GM21447 (cell line): ENCODE data around the gene TDP2.
"Not testable (repeated sequence)": the region's sequence is repeated elsewhere in the genome, so short reads cannot be mapped to it uniquely, and the experiment has no call there.

Source experiments
- ATAC-seq: cut with Tn5 transposase; IDR thresholded peaks from one replicate; pipeline ENCODE4 v1.9.1; 2021; ENCODE audit not compliant: unreplicated experiment

TDP2 gene

DNA sequence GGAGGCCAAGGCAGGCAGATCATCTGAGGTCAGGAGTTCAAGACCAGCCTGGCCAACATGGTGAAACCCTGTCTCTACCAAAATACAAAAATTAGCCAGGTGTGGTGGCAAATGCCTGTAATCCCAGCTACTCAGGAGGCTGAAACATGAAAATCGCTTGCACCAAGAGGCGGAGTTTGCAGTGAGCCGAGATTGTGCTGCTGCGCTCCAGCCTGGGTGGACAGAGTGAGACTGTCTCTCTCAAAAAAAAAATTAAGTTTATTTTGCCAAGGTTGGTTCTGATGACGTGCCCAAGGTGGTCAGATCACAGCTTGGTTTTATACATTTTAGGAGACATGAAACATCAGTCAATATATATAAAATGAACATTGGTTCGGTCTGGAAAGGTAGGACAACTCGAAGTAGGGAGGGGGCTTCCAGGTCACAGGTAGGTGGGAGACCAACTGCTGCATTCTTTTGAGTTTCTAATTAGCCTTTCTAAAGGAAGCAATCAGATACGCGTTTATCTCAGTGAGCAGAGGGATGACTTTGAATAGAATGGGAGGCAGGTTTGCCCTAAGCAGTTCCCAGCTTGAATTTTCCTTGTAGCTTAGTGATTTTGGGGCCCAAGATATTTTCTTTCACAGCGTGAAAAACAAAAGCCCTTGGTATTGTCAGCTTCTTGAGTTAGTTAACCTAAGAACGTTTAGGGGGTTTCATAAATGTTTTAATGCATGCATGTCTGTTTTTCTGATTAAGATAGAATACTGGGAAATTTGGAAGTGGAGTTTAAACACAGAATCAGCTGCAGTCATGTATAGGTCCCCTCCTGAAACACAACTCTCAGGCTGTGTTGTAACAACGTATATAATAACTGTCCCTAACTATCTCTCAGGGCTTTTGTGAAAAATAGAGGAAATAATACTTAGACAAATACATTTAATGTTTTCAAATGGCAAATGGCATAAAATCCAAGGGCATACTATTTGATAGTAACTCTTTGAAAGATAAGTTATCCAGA is 16.9 kb upstream of the TDP2 start:
- ATAC-seq, result no peak

DNA sequence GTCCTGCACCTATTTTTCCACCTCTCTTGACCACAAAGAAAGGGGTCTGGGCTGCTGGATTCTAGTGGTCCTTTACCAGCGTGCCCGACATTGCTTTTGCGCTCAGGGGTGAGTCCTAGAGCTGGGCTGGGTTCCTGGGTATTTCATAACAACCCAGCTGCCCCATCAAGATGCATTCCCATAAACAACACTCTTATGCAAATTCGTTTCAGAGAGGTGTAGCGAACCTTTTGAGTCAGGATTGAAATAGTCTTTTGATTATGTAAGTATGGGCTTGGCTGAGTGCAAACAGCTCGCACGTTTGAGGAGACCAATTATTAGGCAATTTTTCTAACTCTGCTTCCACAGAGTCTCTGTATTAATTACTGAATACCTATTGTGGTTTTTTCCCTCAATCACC is 13.9 kb upstream of the TDP2 start:
- ATAC-seq, result no peak

DNA sequence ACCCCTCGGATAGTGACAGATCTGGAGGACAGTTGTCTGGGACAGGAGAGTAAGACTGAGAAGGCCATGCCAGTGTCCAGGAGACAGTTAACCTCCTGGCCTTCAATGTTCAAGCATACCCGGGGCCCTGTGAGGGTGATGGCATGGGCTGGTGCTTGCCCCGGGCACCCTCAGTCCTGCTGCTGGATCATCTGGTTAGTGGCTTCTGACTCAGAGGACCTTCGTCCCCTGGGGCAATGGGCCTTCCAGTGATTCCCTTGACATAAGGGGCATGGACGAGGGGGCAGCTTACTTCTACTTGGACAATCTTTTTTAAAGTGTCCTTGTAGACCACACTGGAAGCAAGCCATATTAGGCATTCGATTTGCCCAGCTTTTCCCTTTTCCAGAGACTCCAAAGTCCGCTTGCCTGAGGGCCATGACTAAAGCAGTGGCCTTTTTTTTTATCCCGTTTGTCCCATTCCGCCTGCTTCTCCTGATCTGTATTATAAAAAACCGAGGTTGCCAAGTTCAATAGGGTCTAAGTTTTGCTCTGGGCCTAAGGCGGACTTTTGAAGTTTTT is 12.2 kb upstream of the TDP2 start:
- ATAC-seq, result not testable (repeated sequence)

DNA sequence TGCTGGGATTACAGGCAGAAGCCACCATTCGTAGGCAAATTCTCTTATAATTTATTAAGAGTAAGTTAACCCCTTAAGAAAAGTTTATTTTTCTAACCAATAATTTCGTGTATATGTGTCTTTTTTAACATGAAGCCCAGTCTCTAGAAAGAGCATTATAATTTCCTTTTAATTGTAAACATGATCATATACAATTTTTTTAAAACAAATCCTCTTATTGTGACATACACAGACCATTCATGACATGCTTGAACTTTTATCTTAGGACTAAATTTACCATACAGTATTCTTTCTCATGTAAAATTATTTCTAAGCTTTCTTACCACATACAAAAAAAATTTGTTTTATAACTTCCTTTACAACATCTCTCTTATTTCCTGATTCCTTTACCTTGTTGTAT is 6.9 kb upstream of the TDP2 start:
- ATAC-seq, result no peak

DNA sequence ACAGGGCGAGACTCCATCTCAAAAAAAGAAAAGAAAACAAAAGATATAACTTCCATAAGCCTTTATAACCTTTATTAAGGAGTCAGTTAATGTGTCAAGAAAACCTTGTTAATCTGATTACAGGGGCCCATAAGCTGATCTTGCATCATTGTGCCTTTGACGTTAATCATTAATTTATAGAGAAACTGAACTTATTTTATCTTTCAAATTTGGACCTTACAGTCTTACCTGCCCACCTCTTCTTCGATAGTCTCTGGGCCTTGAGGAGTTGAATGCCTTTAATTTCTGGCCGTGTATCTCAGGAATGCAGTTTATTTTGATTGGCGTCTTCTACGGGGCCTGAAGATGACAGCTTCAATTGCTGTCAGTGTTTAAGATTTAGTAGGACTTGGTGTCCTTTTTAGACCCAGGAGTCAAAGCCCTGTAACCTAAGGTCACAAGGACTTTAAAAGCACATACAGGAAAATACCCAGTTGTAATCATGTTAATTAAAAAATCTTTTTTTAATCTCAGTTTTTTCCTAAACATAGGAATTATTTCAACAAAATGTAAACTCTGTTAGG is 6.0 kb upstream of the TDP2 start:
- no peak for ATAC-seq

DNA sequence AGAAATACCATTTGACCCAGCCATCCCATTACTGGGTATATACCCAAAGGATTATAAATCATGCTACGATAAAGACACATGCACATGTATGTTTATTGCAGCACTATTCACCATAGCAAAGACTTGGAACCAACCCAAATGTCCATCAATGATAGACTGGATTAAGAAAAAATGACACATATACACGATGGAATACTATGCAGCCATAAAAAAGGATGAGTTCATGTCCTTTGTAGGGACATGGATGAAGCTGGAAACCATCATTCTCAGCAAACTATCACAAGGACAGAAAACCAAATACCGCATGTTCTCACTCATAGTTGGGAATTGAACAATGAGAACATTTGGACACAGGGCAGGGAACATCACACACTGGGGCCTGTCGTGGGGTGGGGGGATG is 4.4 kb upstream of the TDP2 start:
- not testable (repeated sequence) for ATAC-seq

DNA sequence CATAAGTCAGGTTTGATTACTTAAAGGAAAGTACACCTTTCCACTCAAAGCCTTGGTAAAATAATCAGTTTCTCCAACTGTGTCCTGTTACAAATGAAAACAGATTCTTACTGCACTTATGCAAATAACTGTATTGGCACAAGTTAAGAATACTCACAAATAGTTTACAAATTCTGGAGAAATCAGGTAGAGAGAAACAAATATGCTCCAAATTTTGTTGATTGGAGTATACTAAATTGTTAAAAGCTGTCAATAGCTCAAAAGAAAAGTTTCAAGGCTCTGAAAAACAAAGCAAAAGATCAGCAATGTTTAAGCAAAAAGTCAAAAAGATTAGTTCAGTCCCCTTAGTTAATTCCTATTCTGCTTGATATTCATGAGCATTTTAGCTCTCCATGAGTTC is 3.8 kb upstream of the TDP2 start:
- ATAC-seq, result not testable (repeated sequence)

DNA sequence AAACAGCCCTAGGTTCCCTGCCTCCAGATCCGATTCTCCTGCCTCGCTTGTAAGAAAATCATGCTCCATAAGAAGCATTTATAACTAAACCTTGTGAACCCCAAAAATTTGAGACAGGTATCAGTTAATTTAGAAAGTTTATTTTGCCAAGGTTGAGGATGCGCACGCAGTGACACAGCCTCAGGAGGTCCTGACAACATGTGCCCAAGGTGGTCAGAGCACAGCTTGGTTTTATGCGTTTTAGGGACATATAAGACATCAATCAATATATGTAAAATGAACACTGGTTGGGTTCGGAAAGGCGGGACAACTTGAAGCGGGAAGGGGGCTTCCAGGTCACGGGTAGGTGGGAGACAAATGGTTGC is 2.3 kb upstream of the TDP2 start:
- ATAC-seq, result no peak

DNA sequence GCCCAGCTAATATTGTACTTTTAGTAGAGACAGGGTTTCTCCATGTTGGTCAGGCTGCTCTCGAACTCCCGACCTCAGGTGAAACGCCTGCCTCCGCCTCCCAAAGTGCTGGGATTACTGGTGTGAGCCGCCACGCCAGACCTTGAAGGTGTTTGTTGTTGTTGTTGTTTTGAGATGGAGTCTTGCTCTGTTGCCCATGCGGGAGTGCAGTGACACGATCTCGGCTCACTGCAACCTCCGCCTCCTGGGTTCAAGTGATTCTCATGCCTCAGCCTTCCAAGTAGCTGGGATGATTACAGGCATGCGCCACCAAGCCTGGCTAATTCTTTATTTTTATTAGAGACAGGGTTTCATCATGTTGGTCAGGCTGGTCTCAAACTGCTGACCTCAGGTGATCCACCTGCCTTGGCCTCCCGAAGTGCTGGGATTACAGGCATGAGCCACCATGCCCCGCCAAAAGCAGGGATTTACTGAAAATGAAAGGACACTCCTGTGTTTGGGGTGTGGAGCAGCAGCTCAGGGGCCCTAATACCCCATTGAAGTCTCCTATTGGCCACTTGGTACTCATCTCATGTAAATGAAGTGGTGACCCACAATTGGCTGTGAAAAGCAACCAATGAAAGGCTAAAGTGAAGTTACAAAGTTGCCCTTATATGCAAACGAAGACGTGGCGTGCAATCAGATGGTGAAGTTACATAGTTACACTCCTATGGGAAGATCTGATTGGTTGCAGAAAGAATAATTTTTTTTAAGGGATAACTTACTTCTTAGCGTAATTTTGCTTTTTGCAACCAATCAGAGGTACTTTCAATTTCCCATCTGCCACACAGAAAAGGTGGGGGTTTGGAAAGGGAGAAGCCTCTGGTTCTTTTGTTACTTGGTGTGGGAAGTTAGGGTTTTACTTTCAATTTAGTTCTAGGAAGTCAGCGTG is 1.6 kb upstream of the TDP2 start:
- not testable (repeated sequence) for ATAC-seq

DNA sequence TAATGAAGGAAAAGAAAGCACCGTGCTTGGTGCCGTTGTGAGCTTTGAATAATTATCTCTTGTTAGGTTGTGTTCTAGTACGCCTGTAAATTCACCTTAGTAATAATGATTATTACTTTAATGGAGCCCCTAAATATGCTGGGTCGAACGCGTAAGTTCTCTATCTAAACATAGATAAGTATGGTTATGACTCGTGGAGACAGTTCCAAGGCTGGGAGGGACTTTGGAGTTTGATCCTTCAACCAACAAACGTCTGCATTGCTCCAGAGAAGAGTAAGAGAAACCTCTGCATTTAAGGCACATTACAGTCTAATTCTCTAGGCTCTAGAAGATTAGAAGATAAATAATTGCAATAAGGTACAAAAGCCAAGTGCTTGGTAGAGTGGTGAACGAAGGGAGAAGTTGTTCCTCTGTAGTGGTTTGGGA is 692 bp upstream of the TDP2 start:
- peak; percentile 3 for ATAC-seq

DNA sequence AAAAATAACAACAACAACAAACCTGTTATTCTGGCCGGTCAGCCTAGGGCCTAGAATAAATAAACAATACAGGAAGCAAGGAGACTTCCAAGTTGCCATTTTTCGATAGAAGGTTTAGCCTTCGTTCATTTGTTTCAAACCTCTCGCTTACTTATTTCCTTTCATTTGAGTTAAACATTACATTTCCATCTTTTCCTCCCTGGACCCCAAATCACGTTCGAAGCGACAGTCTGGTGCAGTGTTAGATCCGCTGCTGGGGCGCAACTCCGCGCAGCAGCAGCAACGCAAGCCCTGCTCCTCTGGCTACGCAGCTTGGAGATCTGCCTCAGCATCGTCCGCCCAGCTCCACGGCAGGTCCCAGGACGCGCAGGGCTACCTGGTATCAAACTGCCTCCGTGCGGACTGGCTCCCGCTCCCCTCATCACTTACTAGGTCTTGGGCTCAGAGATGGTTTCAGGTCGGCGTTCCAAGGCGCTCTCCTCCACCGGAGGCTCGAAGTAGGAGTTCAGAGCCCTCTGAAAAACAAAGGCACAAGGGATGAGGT is 530 bp downstream of the TDP2 start:
- ATAC-seq, result peak; percentile 28

DNA sequence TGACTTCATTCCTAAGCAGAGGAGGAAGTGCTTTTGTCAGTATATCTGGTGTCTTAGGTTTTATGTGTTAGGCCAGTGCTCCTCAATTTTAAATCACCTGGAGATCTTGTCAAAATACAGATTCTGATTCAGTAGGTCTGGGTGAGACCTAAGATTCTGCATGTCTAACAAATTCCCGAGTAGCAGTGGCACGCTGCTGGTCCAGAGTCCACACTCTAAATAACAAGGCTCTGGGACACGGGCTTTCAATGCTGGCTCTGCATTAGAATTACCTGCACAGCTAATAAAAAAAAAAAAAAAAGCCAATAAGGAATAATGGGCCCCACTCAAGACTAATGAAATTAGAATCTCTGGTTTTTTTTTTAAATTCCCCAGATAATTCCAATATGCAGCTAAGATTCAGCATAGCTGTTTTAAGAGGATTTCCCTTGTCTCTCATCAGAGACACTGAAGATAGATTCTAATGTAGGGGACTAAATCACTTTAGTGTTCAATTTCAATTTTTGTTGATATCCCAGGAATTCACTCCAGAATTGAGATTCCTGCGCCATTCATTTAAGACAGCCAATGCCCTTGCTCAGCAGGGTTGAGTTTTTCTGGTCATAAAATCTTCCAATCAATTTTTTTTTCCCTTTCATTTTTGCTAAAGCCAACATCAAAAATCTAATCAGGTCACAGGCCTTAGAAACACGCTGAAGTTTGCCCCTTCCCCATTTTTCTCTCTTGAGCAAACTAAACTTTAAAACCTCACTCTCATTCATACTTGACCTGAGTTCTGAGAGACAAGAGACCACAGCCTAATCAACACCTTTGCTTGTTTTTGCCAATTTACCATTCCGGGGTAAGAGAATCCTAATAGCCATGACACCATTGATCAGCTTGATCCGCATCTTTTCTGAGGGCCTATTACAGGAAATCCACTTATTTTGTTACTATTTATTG is 2.4 kb downstream of the TDP2 start:
- no peak for ATAC-seq

DNA sequence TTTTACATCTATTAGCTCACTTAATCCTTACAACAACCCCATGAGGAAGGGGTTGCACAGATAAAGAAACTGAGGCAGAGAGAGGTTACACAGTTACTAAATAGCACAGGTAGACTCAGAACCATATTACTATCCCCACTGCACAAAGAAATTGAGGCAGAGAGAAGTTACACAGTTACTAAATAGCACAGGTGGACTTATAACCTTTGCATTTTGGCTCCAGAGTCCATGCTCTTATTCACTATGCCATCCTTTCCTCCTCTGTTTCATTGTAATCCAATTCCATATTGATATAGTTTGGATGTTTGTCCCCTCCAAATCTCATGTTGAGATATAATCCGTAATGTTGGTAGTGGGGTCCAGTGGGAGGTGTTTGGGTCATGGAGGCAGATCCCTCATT is 3.5 kb downstream of the TDP2 start:
- no peak for ATAC-seq

DNA sequence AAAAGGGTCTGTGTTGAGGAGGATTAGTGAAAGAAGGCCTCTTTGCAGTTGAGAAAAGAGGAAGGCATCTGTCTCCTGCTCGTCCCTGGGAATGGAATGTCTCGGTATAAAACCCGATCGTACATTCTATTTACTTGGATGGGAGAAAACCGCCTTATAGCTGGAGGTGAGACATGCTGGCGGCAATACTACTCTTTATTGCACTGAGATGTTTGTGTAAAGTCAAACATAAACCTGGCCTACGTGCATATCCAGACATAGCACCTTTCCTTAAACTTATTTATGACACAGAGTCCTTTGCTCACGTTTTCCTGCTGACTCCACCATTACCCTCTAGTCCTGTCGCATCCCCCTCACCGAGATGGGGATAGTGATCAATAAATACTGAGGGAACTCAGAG is 4.5 kb downstream of the TDP2 start:
- no peak for ATAC-seq

DNA sequence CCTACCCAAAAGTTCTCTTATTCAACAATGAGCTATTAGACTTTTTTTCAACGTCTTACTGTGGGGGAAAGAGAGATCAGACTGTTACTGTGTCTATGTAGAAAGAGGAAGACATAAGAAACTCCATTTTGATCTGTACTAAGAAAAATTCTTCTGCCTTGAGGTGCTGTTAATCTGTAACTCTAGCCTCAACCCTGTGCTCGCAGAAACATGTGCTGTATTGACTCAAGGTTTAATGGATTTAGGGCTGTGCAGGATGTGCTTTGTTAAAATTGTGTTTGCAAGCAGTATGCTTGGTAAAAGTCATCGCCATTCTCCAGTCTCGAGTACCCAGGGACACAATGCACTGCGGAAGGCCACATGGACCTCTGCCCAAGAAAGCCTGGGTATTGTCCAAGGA is 4.9 kb downstream of the TDP2 start:
- ATAC-seq, result not testable (repeated sequence)

DNA sequence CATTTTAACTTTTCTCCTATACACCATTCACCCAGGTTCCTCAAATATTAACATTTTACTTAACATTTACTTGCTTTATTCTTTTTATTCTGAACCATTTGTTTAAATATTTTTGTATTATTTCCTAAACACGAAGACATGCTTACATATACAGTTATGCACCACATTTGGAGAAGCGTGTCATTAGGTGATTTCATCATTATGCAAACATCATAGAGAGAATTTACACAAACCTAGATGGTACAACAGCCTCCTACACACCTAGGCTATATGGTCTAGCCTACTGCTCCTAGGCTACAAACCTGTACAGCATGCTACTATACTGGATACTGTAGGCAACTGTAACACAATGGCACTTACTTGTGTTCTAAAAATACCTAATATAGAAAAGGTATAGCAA is 6.6 kb downstream of the TDP2 start:
- ATAC-seq, result no peak

DNA sequence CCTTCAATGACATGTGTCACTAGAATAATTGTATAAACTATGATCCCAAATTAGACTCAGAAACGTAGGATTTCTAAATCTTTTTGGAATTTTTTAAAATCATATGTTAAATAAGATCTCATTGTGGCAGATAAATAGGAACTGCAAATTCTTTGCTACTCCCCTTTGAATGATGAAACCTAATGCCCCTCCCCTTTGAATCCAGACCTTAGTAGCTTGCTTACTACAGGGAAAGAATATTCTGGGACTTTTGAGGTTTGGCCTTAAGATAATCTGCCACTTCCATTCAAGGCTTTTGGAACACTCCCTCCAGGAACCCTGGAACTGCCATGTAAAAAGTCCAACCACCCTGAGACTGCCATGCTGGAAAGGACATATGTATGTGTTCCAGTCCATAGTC is 7.1 kb downstream of the TDP2 start:
- ATAC-seq, result no peak

DNA sequence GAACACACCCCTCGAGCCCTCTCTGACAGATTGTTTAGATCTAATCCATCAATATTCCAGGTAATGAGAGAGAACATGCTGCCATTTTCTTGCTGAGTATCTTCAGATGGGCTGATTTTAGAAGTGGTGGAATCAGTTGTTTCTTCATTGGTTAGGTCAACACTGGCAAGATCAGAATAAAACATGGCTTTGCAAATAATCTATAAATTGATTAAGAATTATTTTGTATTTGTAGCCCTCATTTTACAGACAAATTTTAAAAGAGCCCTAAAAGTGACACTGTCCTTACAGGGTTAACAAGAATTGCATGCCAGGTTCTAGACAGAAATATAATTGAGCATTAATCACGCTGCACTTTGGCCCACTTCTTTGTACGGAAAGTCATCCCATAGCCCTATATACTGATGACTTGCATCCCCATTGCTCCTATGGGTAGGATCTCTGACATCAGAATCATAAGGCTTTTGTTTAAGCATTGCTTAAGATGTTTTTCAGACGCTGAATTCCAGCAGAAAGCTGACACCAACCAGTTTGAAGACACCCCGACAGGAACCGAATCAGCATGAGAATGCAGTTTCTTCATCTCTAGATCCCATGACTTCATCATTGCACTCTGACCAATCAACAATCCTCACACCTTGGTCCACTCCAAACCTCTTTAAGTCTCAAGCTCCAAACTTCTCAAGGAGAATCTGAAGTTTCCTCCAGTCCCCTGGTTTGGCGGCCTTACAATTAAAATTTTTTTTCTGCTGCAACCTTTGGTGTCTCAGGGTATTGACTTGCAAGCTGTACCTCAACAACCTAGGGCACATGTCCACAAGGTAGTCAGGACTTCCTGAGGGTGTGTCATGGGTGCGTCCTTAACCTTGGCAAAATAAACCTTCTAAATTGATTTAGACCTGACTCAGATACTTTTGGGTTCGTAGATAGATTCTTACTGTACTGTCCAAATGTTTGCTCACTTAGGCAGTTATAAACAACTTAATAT is 7.8 kb downstream of the TDP2 start:
- ATAC-seq, result no peak

DNA sequence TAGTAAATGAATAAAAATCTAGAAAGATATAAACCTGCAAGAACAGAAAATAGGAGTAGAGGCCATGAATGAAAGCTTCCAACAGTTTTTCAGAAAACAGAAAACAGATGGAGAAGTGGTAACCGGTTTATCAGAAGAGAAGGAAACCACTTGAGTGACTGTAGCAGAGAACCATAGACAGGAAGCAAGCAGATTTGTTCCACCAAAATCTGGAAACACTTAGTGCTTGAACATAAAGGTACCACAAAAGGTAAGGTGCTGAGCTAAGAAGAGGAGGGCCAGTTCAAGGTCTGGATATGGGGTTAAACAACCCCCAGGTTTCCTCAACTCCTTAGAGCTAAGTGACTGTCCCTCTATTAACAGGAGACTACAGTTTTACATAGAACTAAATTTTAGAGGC is 11.5 kb downstream of the TDP2 start:
- no peak for ATAC-seq
